GM19035 (cell line): Measurements from ENCODE around the gene RPS10.
"Not testable (repeated sequence)": the region's sequence is repeated elsewhere in the genome, so short reads cannot be mapped to it uniquely, and the experiment has no call there.

ENCODE experiments used
- ATAC-seq: cut with Tn5 transposase; IDR thresholded peaks from one replicate; pipeline ENCODE4 v1.9.1; 2021; ENCODE audit not compliant: unreplicated experiment

Gene RPS10

GRCh38 chr6:34451192-34451591, 25.3 kb upstream of the RPS10 start:
- no peak for ATAC-seq

- ATAC-seq: no peak
Measured at GRCh38 chr6:34447910-34448309, 22.0 kb upstream of the RPS10 start.

DNA sequence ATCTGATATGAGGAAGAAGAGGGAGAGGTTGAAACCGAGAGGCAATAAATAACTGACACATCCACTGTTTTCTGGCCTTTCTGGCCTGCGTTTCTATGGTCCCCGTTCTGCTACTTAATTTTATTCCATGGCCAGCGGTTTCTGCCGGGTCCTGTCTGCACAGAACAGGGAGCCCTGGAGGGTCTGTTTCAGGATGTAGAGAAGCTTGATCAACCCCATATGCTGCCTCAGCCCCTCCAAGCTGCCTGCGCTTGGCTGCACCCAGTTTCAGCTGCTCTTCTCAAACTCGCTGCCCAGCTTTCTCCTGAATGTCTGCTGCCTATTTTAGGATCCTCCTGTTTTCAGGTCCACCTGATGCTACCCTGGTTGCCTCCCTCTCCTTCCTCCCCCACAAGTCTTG, 21.5 kb upstream of the RPS10 start:
- no peak for ATAC-seq

- no peak for ATAC-seq
Measured at GRCh38 chr6:34445313-34445860, 19.5 kb upstream of the RPS10 start.

DNA sequence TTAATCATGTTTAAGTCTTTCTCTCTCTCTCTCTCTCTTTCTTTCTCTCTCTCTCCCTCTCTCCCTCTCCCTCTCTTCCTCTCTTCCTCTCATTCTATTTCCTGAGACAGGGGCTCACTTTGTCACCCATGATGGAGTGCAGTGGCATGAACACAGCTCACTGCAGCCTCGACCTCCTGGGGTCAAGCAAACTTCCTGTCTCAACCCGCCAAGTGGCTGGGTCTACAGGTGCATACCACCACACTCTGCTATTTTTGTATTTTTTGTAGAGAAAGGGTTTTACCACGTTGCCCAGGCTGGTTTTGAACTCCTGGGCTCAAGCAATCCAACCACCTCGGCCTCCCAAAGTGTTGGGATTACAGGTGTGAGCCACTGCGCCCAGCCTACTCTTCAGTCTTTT, 15.7 kb upstream of the RPS10 start:
- ATAC-seq: no peak

DNA sequence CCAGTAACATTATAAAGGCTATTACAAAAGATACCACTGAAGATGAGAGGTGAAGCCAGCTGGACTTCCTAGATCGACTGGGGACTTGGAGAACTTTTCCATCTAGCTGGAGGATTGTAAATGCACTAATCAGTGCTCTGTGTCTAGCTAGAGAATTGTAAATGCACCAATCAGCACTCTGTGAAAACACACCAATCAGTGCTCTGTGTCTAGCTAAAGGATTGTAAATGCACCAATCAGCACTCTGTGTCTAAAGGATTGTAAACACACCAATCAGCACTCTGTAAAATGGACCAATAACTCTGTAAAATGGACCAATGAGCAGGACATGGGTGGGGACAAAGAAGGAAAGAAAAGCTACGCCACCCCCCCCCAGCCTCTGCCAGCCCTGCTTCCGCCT, 13.6 kb upstream of the RPS10 start:
- ATAC-seq: no peak

GRCh38 chr6:34438705-34439104, 12.8 kb upstream of the RPS10 start:
- no peak for ATAC-seq

DNA sequence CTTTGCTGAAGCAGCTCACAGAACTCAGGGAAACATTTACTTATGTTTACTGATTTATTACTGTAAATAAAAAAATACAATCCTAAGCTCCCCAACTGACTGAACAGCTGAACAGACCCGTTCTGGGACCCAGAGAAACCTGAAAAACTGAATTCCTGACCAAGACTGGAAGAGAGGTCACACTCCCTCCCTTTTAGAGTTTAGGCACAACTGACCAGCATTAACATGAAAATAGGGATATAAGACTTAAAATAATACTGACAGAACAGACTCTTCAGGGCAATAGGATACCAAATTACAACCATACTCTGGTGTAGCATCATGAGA, 11.7 kb upstream of the RPS10 start:
- ATAC-seq: no peak

GRCh38 chr6:34436803-34437643, 11.2 kb upstream of the RPS10 start:
- no peak for ATAC-seq

GRCh38 chr6:34435916-34436315, 10.0 kb upstream of the RPS10 start:
- ATAC-seq: no peak

DNA sequence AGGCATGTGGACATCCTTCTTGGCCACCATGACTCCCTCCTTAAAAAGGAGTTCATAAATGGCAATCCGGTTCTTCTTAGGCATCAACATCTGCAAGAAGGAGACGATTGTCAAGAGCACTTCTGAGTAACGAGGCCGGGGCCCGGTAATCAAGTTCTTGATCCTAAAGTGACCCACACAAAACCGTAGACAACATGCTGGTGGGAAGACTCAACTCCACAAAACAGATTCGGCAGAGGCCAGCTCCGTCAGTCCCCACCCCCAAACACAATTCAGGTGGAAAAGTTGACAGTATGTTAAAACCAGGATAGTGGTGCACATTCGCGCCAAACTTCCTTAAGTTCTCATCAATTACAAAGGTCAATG, 754 bp downstream of the RPS10 start:
- no peak for ATAC-seq

- no peak for ATAC-seq
Measured at GRCh38 chr6:34424200-34425131, 1.4 kb downstream of the RPS10 start.

DNA sequence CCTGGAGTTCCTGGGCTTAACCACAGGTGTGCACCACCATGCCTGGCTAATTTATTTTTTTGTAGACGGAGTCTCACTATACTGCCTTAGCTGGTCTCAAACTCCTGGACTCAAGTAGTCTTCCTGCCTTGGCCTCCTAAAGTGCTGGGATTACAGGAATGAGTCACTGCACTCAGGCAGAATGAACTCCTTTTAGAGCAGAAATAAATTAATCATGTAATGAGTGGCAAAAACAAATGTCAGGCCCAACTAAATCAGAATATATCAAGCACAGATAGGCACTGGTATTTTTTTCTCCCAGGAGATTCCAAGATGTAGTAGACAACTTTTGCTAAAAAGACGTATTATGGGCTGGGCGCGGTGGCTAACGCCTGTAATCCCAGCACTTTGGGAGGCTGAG, 2.6 kb downstream of the RPS10 start:
- no peak for ATAC-seq

GRCh38 chr6:34418367-34418766, 7.5 kb downstream of the RPS10 start:
- ATAC-seq: no peak

DNA sequence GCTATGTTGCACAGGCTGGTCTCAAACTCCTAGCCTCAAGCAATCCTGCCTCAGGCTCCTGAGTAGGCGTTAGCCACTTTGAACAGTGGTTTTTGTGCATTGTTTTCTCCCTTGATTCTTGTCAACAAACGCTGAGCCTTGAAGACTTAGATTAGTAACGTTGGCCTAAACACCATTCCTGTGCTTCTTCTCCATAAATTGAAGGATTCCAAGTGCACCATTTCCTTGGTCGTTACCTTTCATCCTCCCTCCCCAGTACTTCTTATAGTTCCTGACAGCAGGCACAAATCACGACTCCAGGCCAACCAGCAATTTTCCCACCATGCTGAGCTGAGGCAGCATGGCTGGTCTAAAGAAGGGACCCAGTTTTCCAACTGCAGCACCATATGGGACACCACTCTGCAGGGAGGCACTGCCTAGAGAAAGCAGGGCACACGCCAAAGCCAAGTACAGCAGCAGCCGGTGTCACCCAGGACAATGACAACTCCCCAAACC, 8.9 kb downstream of the RPS10 start:
- ATAC-seq: no peak

- ATAC-seq: no peak
Measured at GRCh38 chr6:34414999-34415858, 10.6 kb downstream of the RPS10 start.

DNA sequence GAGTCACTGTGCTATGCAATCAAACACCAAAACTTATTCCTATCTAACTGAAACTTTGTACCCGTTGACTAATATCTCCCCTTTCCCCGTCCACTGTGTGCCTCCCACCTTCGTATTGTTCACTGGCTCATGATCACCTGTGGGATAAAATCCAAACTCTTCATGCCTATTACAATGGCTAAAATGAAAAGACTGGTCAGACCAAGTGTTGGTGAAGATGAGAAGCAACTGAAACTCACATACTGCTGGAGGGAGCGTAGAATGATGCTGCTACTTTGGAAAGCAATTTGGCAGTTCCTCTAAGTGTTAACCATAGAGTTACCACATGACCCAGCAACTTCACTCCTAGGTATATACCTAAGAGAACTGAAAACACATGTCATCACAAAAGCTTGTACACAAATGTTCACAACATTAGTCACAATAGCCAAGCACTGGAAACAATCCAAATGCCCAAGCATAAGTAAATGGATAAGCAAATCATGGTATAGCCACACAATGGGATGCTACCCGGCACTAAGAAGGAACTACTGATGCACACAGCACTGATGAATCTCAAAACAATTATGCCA, 13.1 kb downstream of the RPS10 start:
- no peak for ATAC-seq

DNA sequence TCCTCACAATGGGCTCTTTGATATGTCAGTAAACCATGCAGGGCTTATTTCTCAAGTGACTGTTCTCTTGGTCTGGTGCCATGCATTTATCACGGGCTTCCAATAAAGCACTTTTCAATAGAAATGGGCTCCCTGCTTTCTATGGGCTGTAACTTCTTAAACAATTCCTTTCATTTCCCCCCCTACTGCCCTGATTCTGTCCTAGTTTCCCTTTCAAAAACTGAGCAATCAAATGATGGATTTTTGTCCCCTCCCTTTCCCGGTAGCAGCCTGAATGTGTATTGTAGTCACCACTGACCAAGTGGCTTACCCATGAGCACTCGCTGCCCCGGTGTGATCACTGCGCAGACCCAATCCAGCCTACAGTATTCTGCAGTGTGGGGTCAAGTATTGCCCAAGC, 13.9 kb downstream of the RPS10 start:
- no peak for ATAC-seq

GRCh38 chr6:34407915-34408314, 18.0 kb downstream of the RPS10 start:
- ATAC-seq: not testable (repeated sequence)

DNA sequence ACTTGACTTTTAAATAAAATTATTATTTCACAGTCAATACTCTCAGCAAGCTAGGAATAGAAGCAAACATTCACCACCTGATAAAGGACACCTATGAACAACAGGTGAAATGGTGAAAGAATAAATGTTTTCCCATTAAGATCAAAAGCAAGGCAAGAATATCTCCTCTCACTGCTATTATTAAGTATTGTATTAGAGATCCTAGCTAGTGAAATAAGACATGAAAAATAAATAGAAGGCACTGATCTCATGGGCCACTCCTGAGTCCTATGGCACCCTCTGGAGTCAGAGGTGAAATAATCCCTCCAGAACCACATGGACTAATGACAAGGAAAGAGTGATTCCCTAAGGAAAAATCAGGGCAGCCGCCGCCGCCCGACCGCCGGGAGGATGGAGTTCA, 29.4 kb downstream of the RPS10 start:
- no peak for ATAC-seq

DNA sequence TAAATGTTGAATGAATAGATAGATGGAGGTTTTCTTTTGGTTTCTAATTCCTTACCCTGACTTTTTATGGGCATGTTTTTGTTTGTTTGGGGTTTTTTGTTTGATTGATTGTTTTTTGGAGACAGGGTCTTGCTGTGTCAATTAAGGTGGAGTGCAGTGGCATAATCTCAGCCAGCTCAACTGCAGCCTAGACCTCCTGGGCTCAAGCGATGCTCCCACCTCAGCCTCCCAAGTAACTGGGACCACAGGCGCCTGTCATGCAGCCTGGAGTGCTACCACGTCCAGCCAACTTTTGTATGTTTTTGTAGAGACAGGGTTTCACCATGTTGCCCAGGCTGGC, 31.9 kb downstream of the RPS10 start:
- no peak for ATAC-seq
